Measurements from ENCODE around the gene TTI1.

Gene TTI1

GRCh38 chr20:37937686-37938085 is 95.6 kb downstream of the TTI1 start:
- FAIRE-seq (no peak), DNase-seq (ENCODE audit: insufficient read length) (no peak)
- TF ChIP-seq POLR2A (IDR thresholded peaks at IDR 0.05; ENCODE audit: low read depth, low read length) (no peak), TAF1 (IDR thresholded peaks at IDR 0.05; ENCODE audit: borderline replicate concordance, low read depth, low read length) (no peak), POLR2AphosphoS5 (IDR thresholded peaks at IDR 0.05; ENCODE audit: low read depth, low read length) (no peak)

DNA sequence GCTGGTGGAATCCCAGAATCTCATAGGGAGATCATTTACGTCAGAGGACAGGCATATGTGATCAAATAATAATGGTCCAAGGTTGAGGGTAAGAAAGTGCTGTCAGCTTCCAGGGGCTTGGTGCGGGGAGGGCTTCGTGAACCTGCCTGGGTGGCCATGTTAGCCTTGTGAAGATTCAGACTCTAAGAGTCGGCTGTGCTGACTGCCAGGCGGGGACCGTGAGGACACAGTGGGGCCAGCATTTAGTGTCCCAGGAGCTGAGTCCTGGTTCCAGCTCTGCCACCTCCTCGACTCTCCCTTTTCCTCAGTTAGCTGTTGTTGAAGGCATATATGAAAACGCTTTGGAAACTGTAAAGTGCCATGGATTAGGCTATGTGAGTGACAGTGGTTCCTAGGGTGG is 96.8 kb downstream of the TTI1 start:
- TF ChIP-seq POLR2A (IDR thresholded peaks at IDR 0.05; ENCODE audit: low read depth, low read length) (no peak), POLR2AphosphoS5 (IDR thresholded peaks at IDR 0.05; ENCODE audit: low read depth, low read length) (no peak), TAF1 (IDR thresholded peaks at IDR 0.05; ENCODE audit: borderline replicate concordance, low read depth, low read length) (no peak)
- FAIRE-seq, result no peak
- no peak for DNase-seq (ENCODE audit: insufficient read length)

- no peak for FAIRE-seq
- DNase-seq (ENCODE audit: insufficient read length), result no peak
- TF ChIP-seq POLR2AphosphoS5 (IDR thresholded peaks at IDR 0.05; ENCODE audit: low read depth, low read length), result no peak
- no peak for TF ChIP-seq POLR2A (IDR thresholded peaks at IDR 0.05; ENCODE audit: low read depth, low read length)
- no peak for TF ChIP-seq TAF1 (IDR thresholded peaks at IDR 0.05; ENCODE audit: borderline replicate concordance, low read depth, low read length)
Measured at GRCh38 chr20:37936041-37936440, 97.2 kb downstream of the TTI1 start.

DNA sequence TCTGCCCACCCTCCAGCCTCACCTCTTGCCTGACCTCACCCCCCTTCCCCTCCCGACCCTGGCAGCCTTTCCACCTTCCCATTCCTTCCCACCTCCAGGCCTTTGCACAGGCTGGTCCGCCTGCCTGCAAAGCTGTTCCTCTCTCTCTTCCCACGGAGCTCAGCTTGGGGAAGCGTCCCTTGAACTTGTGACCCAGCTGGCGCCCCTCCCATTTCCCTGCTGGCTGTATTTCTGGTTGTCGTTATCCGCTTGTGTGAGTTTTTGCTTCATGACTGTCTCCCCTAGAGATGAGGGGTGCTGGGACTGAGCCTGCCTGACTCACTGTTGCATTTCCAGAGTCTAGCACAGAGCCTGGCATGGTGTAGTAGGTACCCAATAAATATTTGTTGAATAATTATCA is 97.8 kb downstream of the TTI1 start:
- DNase-seq (ENCODE audit: insufficient read length) (no peak), FAIRE-seq (no peak)
- TF ChIP-seq POLR2AphosphoS5 (IDR thresholded peaks at IDR 0.05; ENCODE audit: low read depth, low read length) (no peak), POLR2A (IDR thresholded peaks at IDR 0.05; ENCODE audit: low read depth, low read length) (no peak), TAF1 (IDR thresholded peaks at IDR 0.05; ENCODE audit: borderline replicate concordance, low read depth, low read length) (no peak)

DNA sequence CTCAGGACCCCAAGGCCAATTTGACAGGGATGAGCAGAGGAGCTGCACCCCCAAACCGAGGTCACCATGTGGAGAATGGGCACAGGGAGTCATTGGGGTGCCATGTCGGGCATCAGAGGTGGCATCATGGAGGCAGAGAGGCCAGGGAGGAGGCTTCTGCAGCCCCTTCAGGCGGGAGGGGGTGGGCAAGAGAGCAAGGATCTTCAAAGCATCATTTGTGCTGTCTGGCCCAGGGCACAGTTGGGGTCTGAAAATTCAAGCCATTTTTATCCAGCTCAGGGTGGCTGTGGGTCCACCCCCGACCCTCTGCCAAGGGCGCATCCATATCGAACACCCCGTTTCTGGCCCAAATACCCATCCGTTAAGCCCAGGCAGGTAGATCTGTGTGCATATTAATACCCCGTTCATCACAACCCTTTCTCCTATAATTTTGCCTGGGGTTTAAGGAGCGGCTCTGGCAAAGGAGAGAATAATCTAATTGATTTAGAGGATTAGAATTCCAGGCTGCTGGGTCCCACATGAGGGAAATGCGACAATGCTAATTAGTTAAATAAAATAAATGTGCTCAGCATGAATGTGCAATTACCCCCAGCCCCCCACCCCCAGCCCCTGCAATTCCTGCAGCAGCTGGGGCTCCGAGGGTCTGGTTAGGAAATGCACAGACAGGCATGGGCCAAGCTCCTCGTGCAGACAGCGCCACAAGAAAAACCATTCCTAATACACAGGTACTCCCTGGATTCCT is 98.5 kb downstream of the TTI1 start:
- TF ChIP-seq TAF1 (IDR thresholded peaks at IDR 0.05; ENCODE audit: borderline replicate concordance, low read depth, low read length) (no peak), POLR2A (IDR thresholded peaks at IDR 0.05; ENCODE audit: low read depth, low read length) (no peak), POLR2AphosphoS5 (IDR thresholded peaks at IDR 0.05; ENCODE audit: low read depth, low read length) (no peak)
- FAIRE-seq, result no peak
- no peak for DNase-seq (ENCODE audit: insufficient read length)

DNA sequence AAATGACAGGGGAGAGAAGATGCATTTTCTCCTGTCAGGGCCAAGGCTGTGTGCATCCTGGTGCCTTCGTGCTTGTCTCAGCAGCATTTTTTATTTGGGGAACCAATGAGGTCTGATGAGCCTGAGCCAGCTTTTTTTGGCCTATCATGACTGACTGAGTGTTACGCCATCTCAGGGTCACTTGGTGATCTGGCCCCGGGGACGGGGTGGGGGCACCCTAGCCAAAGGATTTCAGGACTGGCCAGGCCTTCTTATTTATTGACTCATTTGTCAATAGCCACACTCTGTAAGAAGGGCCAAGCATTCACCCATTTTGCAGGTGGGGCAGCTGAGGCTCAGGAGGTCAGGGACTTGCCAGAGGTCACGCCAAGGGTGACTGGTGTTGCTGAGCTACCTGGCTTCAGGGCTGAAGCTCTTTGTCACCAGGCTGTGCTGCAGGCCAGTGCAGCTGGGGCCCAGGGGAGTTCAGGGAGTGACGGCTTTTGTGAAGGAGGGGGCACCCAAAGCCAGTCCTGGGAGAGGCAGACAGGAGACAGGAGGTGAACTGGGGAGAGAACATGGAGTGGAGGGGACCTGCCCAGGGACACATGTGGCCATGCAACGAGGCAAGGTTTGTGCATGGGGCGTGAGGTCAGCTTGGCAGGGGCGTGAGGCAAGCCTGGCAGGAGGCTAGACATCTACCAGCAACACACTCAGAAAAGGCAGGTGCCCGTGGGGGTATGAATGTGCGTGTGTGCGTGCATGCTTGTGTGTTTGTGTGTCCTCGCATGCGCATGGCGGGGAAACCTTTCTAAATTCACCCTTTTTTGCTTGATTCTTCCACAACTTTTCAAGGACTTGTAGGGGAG is 99.2 kb downstream of the TTI1 start:
- DNase-seq (ENCODE audit: insufficient read length) (no peak), FAIRE-seq (no peak)
- TF ChIP-seq TAF1 (IDR thresholded peaks at IDR 0.05; ENCODE audit: borderline replicate concordance, low read depth, low read length) (no peak), POLR2A (IDR thresholded peaks at IDR 0.05; ENCODE audit: low read depth, low read length) (no peak), POLR2AphosphoS5 (IDR thresholded peaks at IDR 0.05; ENCODE audit: low read depth, low read length) (no peak)

All from GM12892 (cell line).